Type B pancreatic cell (in vitro differentiated cells): ENCODE results near the gene BTBD16. TPM values are rescaled to one million over a fixed set of nuclear protein-coding genes. Genes with fewer than 3 reads are reported as not detected.

Experiments
- DNase-seq: peaks from one replicate; pipeline ENCODE4 v3.0.0; 2021; ENCODE audit warnings: mixed read lengths; ENCODE audit not compliant: unreplicated experiment; ENCODE audit errors: extremely low spot score
- H3K27ac Mint-ChIP-seq: 2 replicates; pipeline ENCODE4 v1.8.0; 2021; ENCODE audit warnings: mild to moderate bottlenecking, mixed read lengths
- H3K27me3 Mint-ChIP-seq: 2 replicates; pipeline ENCODE4 v1.8.0; 2021; ENCODE audit warnings: mixed read lengths
- H3K36me3 Mint-ChIP-seq: 2 replicates; pipeline ENCODE4 v1.8.0; 2021; ENCODE audit warnings: mixed read lengths
- H3K4me1 Mint-ChIP-seq: one replicate; pipeline ENCODE4 v1.8.0; 2021; ENCODE audit warnings: mixed read lengths; ENCODE audit not compliant: unreplicated experiment
- H3K4me3 Mint-ChIP-seq: 2 replicates; pipeline ENCODE4 v1.8.0; 2021; ENCODE audit warnings: mild to moderate bottlenecking, mixed read lengths
- H3K9me3 Mint-ChIP-seq: 2 replicates; pipeline ENCODE4 v1.8.0; 2021; ENCODE audit warnings: mixed read lengths
- CTCF ChIP-seq: fragments of 200-600 bp; sonication (generic); conservative IDR thresholded peaks from 2 replicates; pipeline ENCODE4 v1.5.0; 2021; ENCODE audit warnings: antibody characterized with exemption, mild to moderate bottlenecking
- total RNA-seq: library from RNA; stranded (reverse); gene quantifications from 2 replicates; pipeline ENCODE4 v1.2.1, GENCODE V29; 2021; ENCODE audit warnings: low replicate concordance

BTBD16 gene
- total RNA-seq, 1 donor from 2014 or later = 0.46 TPM

- H3K4me1 Mint-ChIP-seq = peaks cover 12% of the 10 kb centered on the region
- no peaks in the 10 kb centered on the region for H3K36me3 Mint-ChIP-seq
- DNase-seq = no peak
- no peak overlapping the region for H3K27ac Mint-ChIP-seq
- no peaks in the 10 kb centered on the region for H3K9me3 Mint-ChIP-seq
- no peak overlapping the region for H3K4me3 Mint-ChIP-seq
- H3K27me3 Mint-ChIP-seq = peaks cover 3% of the 10 kb centered on the region
- TF ChIP-seq CTCF = no peak
Observed at GRCh38 chr10:122282909-122283308, 11.8 kb downstream of the BTBD16 start.

- TF ChIP-seq CTCF = no peak
- Mint-ChIP-seq H3K27ac (no peak overlapping the region), H3K4me1 (peaks cover 10% of the 10 kb centered on the region), H3K4me3 (no peak overlapping the region), H3K9me3 (no peaks in the 10 kb centered on the region), H3K27me3 (peaks cover 3% of the 10 kb centered on the region), H3K36me3 (no peaks in the 10 kb centered on the region)
- no peak for DNase-seq
Observed at GRCh38 chr10:122285506-122286444, 14.7 kb downstream of the BTBD16 start.

- peaks cover 10% of the 10 kb centered on the region for H3K4me1 Mint-ChIP-seq
- no peak overlapping the region for H3K27ac Mint-ChIP-seq
- H3K36me3 Mint-ChIP-seq = no peaks in the 10 kb centered on the region
- no peak overlapping the region for H3K4me3 Mint-ChIP-seq
- no peak for DNase-seq
- H3K27me3 Mint-ChIP-seq = peaks cover under 1% of the 10 kb centered on the region
- no peak for TF ChIP-seq CTCF
- no peaks in the 10 kb centered on the region for H3K9me3 Mint-ChIP-seq
Observed at GRCh38 chr10:122286867-122287266, 15.8 kb downstream of the BTBD16 start.

GRCh38 chr10:122287570-122287969, 16.5 kb downstream of the BTBD16 start:
- H3K4me1 Mint-ChIP-seq = peaks cover 10% of the 10 kb centered on the region
- H3K27ac Mint-ChIP-seq = no peak overlapping the region
- H3K27me3 Mint-ChIP-seq = no peaks in the 10 kb centered on the region
- no peaks in the 10 kb centered on the region for H3K36me3 Mint-ChIP-seq
- no peak overlapping the region for H3K4me3 Mint-ChIP-seq
- no peaks in the 10 kb centered on the region for H3K9me3 Mint-ChIP-seq
- no peak for DNase-seq
- no peak for TF ChIP-seq CTCF

DNA sequence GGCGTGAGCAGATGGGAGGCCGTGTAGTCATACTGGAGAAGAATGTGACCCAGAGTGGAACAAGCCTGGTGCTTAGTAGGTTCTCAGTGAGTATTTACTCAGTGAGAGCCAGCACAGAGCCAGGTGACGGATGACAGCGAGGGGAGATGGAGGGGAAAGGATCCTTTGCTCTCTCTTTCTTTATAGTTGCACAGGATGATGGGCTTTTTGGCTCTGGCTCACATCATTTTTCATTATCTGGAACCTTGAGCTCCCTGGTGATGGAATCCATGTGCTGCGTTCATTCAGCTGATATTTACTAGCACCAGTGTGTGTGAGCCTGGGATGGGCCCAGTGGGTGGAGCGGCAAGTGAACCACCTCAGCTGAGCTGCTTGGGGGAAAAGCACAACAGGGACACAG, 17.2 kb downstream of the BTBD16 start:
- no peaks in the 10 kb centered on the region for H3K36me3 Mint-ChIP-seq
- H3K4me3 Mint-ChIP-seq = no peak overlapping the region
- no peak for TF ChIP-seq CTCF
- no peaks in the 10 kb centered on the region for H3K27me3 Mint-ChIP-seq
- no peak for DNase-seq
- peak overlapping the region; percentile 55 for H3K27ac Mint-ChIP-seq
- H3K9me3 Mint-ChIP-seq = no peaks in the 10 kb centered on the region
- H3K4me1 Mint-ChIP-seq = peaks cover 10% of the 10 kb centered on the region
